Measurements from ENCODE around the gene S100A7. TPM values are rescaled to one million over a fixed set of nuclear protein-coding genes. Genes with fewer than 3 reads are reported as not detected.

Gene S100A7
- total and polyA plus RNA-seq, 2 of the 4 experiments (the other 2 are of a cell fraction): not detected

- BruUV-seq (replicated peaks): no TSS peak
- no peak overlapping the region for H2BK15ac ChIP-seq (ENCODE audit: low read depth, low read length)
- no peaks in the 10 kb centered on the region for H3K9me3 ChIP-seq (ENCODE audit: control insufficient read depth, insufficient read depth, low read length)
- peaks cover 6% of the 10 kb centered on the region for H3K27me3 ChIP-seq (ENCODE audit: control insufficient read depth, insufficient read depth, low read length)
- intact Hi-C loops (cut with micrococcal nuclease): no loop called here
- peak overlapping the region; percentile 14; the same call in 1 of the 2 replicates for H3K4me3 ChIP-seq (ENCODE audit: insufficient read depth, low read depth, low read length)
- H3K23ac ChIP-seq (ENCODE audit: low read depth, low read length): no peak overlapping the region
- no peak overlapping the region for H4K8ac ChIP-seq (ENCODE audit: low read depth in 2 of 2, low read length in 2 of 2)
- H3K4ac ChIP-seq (ENCODE audit: low read depth, low read length): no peak overlapping the region
- TF ChIP-seq RCOR1 (IDR thresholded peaks at IDR 0.05; ENCODE audit: insufficient replicate concordance, low read length) (peak; percentile 62), FOS (IDR thresholded peaks at IDR 0.05; ENCODE audit: low read depth, low read length) (peak; percentile 64; the same call in 1 of the 2 replicates), CEBPB (IDR thresholded peaks at IDR 0.05; ENCODE audit: low read depth, low read length) (peak; percentile 84), MAFK (IDR thresholded peaks at IDR 0.05; ENCODE audit: low read depth, low read length) (no peak), MAZ (IDR thresholded peaks at IDR 0.05; ENCODE audit: borderline replicate concordance, low read depth, low read length) (peak; percentile 3; the same call in 1 of the 2 replicates)
- H3K14ac ChIP-seq (replicated peaks; ENCODE audit: low read depth, low read length): no peak overlapping the region
- H2BK20ac ChIP-seq (ENCODE audit: low read depth, low read length): no peak overlapping the region
- H2AFZ ChIP-seq (replicated peaks; ENCODE audit: low read length, poor library complexity): peak overlapping the region; percentile 83
- ChIA-PET CTCF (interaction anchor here (0.6 to 2.8 kb wide), 3 partner anchors 21 to 138 kb away, joined by 3 to 8 read pairs (median 4); no protein-coding TSS in a partner anchor), POLR2A (ENCODE audit: unreplicated experiment) (no interaction called here)
- peak overlapping the region; percentile 47 for H2BK5ac ChIP-seq (ENCODE audit: low read depth, low read length, poor library complexity, severe bottlenecking)
- no peak overlapping the region for H2AK9ac ChIP-seq (replicated peaks; ENCODE audit: low read depth, low read length, poor library complexity)
- H4K20me1 ChIP-seq (ENCODE audit: insufficient read depth, low read length): peaks cover 3% of the 10 kb centered on the region
- no peaks in the 10 kb centered on the region for H3K36me3 ChIP-seq (ENCODE audit: control insufficient read depth, insufficient read depth, low read length)
- no peak overlapping the region for H2AK5ac ChIP-seq (ENCODE audit: low read depth, low read length)
- H4K91ac ChIP-seq (ENCODE audit: insufficient read depth, low read depth, low read length): no peak overlapping the region
- peak overlapping the region; percentile 5; the same call in 1 of the 2 replicates for H3K27ac ChIP-seq (ENCODE audit: insufficient read depth, low read length)
- H3K9ac ChIP-seq (ENCODE audit: low read depth, low read length): no peak overlapping the region
- in situ Hi-C loops (cut with MboI; ENCODE audit: low sequenced_read_pairs): no loop called here
- dilution Hi-C loops (cut with HindIII; ENCODE audit: low sequenced_read_pairs, unreplicated experiment): no loop called here
- H3K56ac ChIP-seq (ENCODE audit: extremely low read depth, insufficient read depth, low read length): no peak overlapping the region
- H3K4me1 ChIP-seq (ENCODE audit: control insufficient read depth, insufficient read depth, low read length): peaks cover 5% of the 10 kb centered on the region; the same call in 1 of the 2 replicates
- no peak overlapping the region for H2BK120ac ChIP-seq (ENCODE audit: low read depth, low read length)
- WGBS, 2 experiments (ENCODE audit: extremely low coverage in 2 of 2, insufficient read length in 1 of 2): 3% methylated on average over 6 of the region's 12 CpGs; no CpG with 5 or more reads in 1 of the 2 experiments
- no peak overlapping the region for H4K5ac ChIP-seq (ENCODE audit: low read depth, low read length)
- ATAC-seq (ENCODE audit: low read depth) (peak; percentile 85), DNase-seq (peak; percentile 97)
- peaks cover 8% of the 10 kb centered on the region; the same call in 1 of the 2 replicates for H3K9me1 ChIP-seq (ENCODE audit: insufficient read depth, low read length)
- H3K79me1 ChIP-seq (ENCODE audit: low read depth in 1 of 2, low read length in 2 of 2): no peaks in the 10 kb centered on the region
- no peak overlapping the region for H3K18ac ChIP-seq (ENCODE audit: low read depth, low read length)
- H3K4me2 ChIP-seq (ENCODE audit: low read depth, low read length): peak overlapping the region; percentile 48
Measured at GRCh38 chr1:153490272-153491051, 30.0 kb upstream of the S100A7 start.

Measured in IMR-90 (cell line).